Measurements from ENCODE around the gene WASL.

- TF ChIP-seq CTCF (IDR thresholded peaks at IDR 0.05): no peak
- no peak for TF ChIP-seq EP300 (IDR thresholded peaks at IDR 0.05)
- no peak for TF ChIP-seq POLR2A (IDR thresholded peaks at IDR 0.05)
- TF ChIP-seq POLR2AphosphoS5 (IDR thresholded peaks at IDR 0.05): no peak
Observed at GRCh38 chr7:123715799-123716198, 33.0 kb downstream of the WASL start.
